Astrocyte (in vitro differentiated cells and primary cell): Measurements from ENCODE around the gene UGT1A10.
"Not testable (repeated sequence)": the region's sequence is repeated elsewhere in the genome, so short reads cannot be mapped to it uniquely, and the experiment has no call there.

ENCODE experiments used
- EZH2 ChIP-seq: IDR thresholded peaks from 2 replicates; pipeline ENCODE4 v1.6.1; 2012; ENCODE audit warnings: mild to moderate bottlenecking, low read length, inconsistent platforms; ENCODE audit not compliant: insufficient read depth
- TF ChIP-seq, protein P1 (sequence below): IDR thresholded peaks from 2 replicates; pipeline ENCODE4 v1.5.1; 2011; ENCODE audit warnings: low read depth, mild to moderate bottlenecking, inconsistent platforms, low read length, moderate library complexity; ENCODE audit not compliant: insufficient read depth

DNA sequence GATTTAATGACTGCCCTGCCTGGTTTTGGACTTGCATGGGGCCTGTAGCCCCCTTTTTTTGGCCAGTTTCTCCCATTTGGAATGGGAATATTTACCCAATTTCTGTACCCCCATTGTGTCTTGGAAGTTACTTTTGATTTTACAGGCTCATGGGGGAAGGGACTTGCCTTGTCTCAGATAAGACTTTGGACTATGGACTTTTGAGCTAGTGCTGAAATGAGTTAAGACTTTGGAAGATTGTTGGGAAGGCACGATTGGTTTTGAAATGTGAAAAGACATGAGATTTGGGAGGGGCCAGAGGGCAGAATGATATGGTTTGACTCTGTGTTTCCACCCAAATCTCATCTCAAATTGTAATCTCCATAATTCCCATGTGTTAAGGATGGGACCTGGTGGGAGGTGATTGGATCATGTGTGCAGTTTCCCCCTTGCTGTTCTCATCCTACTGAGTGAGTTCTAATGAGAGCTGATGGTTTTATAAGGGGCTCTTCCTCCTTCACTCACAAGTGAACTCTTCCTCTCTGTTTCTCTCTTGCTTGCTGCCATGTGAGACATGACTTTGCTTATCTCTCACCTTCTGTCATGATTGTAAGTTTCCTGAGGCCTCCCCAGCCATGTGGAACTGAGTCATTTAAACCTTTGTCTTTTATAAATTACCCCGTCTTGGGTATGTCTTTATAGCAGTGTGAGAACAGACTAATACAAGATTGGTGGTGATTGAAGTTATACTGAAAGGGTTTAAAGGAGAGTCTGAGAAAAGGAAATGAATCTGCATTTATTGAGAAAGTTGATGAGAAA lies 115.2 kb downstream of the UGT1A10 start:
- not testable (repeated sequence) for TF ChIP-seq EZH2
- TF ChIP-seq, protein P1, sequence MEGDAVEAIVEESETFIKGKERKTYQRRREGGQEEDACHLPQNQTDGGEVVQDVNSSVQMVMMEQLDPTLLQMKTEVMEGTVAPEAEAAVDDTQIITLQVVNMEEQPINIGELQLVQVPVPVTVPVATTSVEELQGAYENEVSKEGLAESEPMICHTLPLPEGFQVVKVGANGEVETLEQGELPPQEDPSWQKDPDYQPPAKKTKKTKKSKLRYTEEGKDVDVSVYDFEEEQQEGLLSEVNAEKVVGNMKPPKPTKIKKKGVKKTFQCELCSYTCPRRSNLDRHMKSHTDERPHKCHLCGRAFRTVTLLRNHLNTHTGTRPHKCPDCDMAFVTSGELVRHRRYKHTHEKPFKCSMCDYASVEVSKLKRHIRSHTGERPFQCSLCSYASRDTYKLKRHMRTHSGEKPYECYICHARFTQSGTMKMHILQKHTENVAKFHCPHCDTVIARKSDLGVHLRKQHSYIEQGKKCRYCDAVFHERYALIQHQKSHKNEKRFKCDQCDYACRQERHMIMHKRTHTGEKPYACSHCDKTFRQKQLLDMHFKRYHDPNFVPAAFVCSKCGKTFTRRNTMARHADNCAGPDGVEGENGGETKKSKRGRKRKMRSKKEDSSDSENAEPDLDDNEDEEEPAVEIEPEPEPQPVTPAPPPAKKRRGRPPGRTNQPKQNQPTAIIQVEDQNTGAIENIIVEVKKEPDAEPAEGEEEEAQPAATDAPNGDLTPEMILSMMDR: not testable (repeated sequence)
